Astrocyte (in vitro differentiated cells and primary cell): ENCODE results near the gene PCNX1. TPM values are rescaled to one million over a fixed set of nuclear protein-coding genes. Genes with fewer than 3 reads are reported as not detected.

Experiments used
- DNase-seq: peaks from one replicate; pipeline ENCODE4 v3.0.0-alpha.2; 2010; ENCODE audit warnings: low read depth
- FAIRE-seq: peaks from 2 replicates; lab custom pipeline; 2011; peaks lifted over from hg19 to GRCh38; lab: Jason Lieb, UNC
- H2AFZ ChIP-seq: 2 replicates; pipeline ENCODE4 v1.6.0; 2012; ENCODE audit warnings: low read depth, low read length, inconsistent platforms
- H3K27ac ChIP-seq: 2 replicates; pipeline ENCODE4 v1.5.1; 2011; ENCODE audit warnings: low read depth, low read length, inconsistent platforms
- H3K27me3 ChIP-seq: 2 replicates; pipeline ENCODE4 v1.6.0; 2011; ENCODE audit warnings: low read length, inconsistent platforms; ENCODE audit not compliant: insufficient read depth
- H3K36me3 ChIP-seq: 2 replicates; pipeline ENCODE4 v1.5.1; 2011; ENCODE audit warnings: low read length, inconsistent platforms; ENCODE audit not compliant: insufficient read depth
- H3K4me1 ChIP-seq: 2 replicates; pipeline ENCODE4 v1.5.1; 2011; ENCODE audit warnings: low read length, inconsistent platforms; ENCODE audit not compliant: insufficient read depth
- H3K4me2 ChIP-seq: 2 replicates; pipeline ENCODE4 v1.6.0; 2012; ENCODE audit warnings: low read length, inconsistent platforms
- H3K4me3 ChIP-seq: 2 replicates; pipeline ENCODE4 v1.5.1; 2011; ENCODE audit warnings: low read depth, mild to moderate bottlenecking, low read length, inconsistent platforms; ENCODE audit not compliant: insufficient read depth
- H3K79me2 ChIP-seq: 2 replicates; pipeline ENCODE4 v1.6.0; 2012; ENCODE audit warnings: mild to moderate bottlenecking, low read length, inconsistent platforms; ENCODE audit not compliant: insufficient read depth
- H3K9ac ChIP-seq: 2 replicates; pipeline ENCODE4 v1.6.0; 2012; ENCODE audit warnings: mild to moderate bottlenecking, low read length, inconsistent platforms
- H3K9me3 ChIP-seq: 2 replicates; pipeline ENCODE4 v1.5.1; 2012; ENCODE audit warnings: low read depth, mild to moderate bottlenecking, low read length, inconsistent platforms; ENCODE audit not compliant: insufficient read depth
- H4K20me1 ChIP-seq: 2 replicates; pipeline ENCODE4 v1.6.0; 2012; ENCODE audit warnings: low read length, inconsistent platforms; ENCODE audit not compliant: insufficient read depth
- H3K27ac Mint-ChIP-seq: one replicate; pipeline ENCODE4 v1.8.0; 2021; ENCODE audit warnings: mild to moderate bottlenecking, mixed read lengths; ENCODE audit not compliant: unreplicated experiment
- H3K27me3 Mint-ChIP-seq: one replicate; pipeline ENCODE4 v1.8.0; 2021; ENCODE audit warnings: low read depth, mixed read lengths; ENCODE audit not compliant: unreplicated experiment
- H3K36me3 Mint-ChIP-seq: one replicate; pipeline ENCODE4 v1.8.0; 2021; ENCODE audit warnings: low read depth, mixed read lengths; ENCODE audit not compliant: unreplicated experiment
- H3K4me1 Mint-ChIP-seq: one replicate; pipeline ENCODE4 v1.8.0; 2021; ENCODE audit warnings: low read depth, mixed read lengths; ENCODE audit not compliant: unreplicated experiment
- H3K4me3 Mint-ChIP-seq: one replicate; pipeline ENCODE4 v1.8.0; 2021; ENCODE audit warnings: mild to moderate bottlenecking, moderate library complexity, mixed read lengths; ENCODE audit not compliant: unreplicated experiment
- H3K9me3 Mint-ChIP-seq: one replicate; pipeline ENCODE4 v1.8.0; 2021; ENCODE audit warnings: mild to moderate bottlenecking, mixed read lengths; ENCODE audit not compliant: unreplicated experiment
- EZH2 ChIP-seq: IDR thresholded peaks from 2 replicates; pipeline ENCODE4 v1.6.1; 2012; ENCODE audit warnings: mild to moderate bottlenecking, low read length, inconsistent platforms; ENCODE audit not compliant: insufficient read depth
- total RNA-seq: library from RNA; stranded (reverse); gene quantifications from 2 replicates; pipeline ENCODE4 v1.2.1, GENCODE V29; 2021
- TF ChIP-seq, protein P1 (sequence below): IDR thresholded peaks from 2 replicates; pipeline ENCODE4 v1.5.1; 2011; ENCODE audit warnings: low read depth, mild to moderate bottlenecking, inconsistent platforms, low read length, moderate library complexity; ENCODE audit not compliant: insufficient read depth

The PCNX1 gene
- total RNA-seq, 1 donor from 2014 or later, result 91.3 TPM

DNA sequence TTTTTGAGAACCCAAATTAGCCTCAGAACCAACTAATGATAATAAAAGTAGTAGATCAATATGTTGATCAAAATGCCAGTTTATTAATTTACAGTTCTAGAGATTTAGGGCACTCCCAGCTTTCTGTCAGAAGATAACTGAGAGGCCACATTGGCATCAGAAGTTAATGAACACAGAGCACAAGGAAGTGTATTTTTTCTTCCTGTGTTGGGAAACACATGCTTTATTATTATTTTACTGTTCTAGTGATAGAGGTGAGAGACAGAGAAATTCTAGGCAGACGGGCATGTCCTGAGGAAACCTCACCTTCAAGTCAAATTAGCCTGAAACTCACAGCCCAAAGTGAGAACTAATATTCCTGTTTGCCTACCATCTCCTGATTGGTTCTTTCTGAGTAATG lies 213.7 kb downstream of the PCNX1 start:
- H3K4me1 ChIP-seq, result peaks cover 22% of the 10 kb centered on the region
- H3K36me3 Mint-ChIP-seq, result peaks cover 18% of the 10 kb centered on the region
- no peak for TF ChIP-seq EZH2
- TF ChIP-seq, protein P1, sequence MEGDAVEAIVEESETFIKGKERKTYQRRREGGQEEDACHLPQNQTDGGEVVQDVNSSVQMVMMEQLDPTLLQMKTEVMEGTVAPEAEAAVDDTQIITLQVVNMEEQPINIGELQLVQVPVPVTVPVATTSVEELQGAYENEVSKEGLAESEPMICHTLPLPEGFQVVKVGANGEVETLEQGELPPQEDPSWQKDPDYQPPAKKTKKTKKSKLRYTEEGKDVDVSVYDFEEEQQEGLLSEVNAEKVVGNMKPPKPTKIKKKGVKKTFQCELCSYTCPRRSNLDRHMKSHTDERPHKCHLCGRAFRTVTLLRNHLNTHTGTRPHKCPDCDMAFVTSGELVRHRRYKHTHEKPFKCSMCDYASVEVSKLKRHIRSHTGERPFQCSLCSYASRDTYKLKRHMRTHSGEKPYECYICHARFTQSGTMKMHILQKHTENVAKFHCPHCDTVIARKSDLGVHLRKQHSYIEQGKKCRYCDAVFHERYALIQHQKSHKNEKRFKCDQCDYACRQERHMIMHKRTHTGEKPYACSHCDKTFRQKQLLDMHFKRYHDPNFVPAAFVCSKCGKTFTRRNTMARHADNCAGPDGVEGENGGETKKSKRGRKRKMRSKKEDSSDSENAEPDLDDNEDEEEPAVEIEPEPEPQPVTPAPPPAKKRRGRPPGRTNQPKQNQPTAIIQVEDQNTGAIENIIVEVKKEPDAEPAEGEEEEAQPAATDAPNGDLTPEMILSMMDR, result no peak
- no peak overlapping the region for H3K4me2 ChIP-seq
- no peak overlapping the region for H3K4me3 ChIP-seq
- H3K9me3 ChIP-seq, result no peaks in the 10 kb centered on the region
- DNase-seq (no peak), FAIRE-seq (no peak)
- H3K79me2 ChIP-seq, result no peaks in the 10 kb centered on the region
- no peak overlapping the region for H3K4me3 Mint-ChIP-seq
- H3K27ac Mint-ChIP-seq, result no peak overlapping the region
- H2AFZ ChIP-seq, result no peak overlapping the region
- peaks cover 8% of the 10 kb centered on the region for H3K9me3 Mint-ChIP-seq
- no peak overlapping the region for H3K27ac ChIP-seq
- H3K27me3 ChIP-seq, result no peaks in the 10 kb centered on the region
- H4K20me1 ChIP-seq, result no peaks in the 10 kb centered on the region
- H3K27me3 Mint-ChIP-seq, result no peaks in the 10 kb centered on the region
- H3K9ac ChIP-seq, result no peak overlapping the region
- no peaks in the 10 kb centered on the region for H3K36me3 ChIP-seq
- peaks cover 25% of the 10 kb centered on the region for H3K4me1 Mint-ChIP-seq

DNA sequence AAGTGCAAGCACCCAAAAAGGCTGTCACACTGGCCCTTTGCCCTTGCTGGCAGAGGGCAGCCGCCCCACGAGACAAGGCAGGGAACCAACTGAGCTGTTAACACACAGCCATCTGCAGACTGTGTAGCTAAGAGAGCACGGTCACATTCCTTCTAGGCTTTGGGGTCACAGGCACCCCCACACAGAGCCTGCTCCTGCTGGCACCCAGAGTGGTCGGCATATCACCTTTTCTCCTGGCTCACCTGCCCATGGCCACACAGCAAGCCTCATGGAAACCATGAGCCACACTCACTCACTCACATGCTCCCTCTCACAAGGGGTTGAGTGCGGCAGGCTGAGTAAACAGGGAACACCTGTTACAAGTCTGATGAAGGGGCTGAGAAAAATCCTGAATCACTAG lies 214.5 kb downstream of the PCNX1 start:
- Mint-ChIP-seq H3K9me3 (peaks cover 8% of the 10 kb centered on the region), H3K27ac (no peak overlapping the region)
- no peak for FAIRE-seq

More for the DNA sequence above, 214.5 kb downstream of the PCNX1 start:
- no peaks in the 10 kb centered on the region for H3K9me3 ChIP-seq
- H2AFZ ChIP-seq, result no peak overlapping the region
- no peaks in the 10 kb centered on the region for H3K36me3 ChIP-seq
- peaks cover 19% of the 10 kb centered on the region for H3K36me3 Mint-ChIP-seq
- H3K27me3 ChIP-seq, result no peaks in the 10 kb centered on the region
- no peak for DNase-seq
- no peak overlapping the region for H3K4me3 ChIP-seq
- TF ChIP-seq, protein P1, result no peak
- TF ChIP-seq EZH2, result no peak
- no peak overlapping the region for H3K27ac ChIP-seq
- H3K4me3 Mint-ChIP-seq, result no peak overlapping the region
- peaks cover 22% of the 10 kb centered on the region for H3K4me1 Mint-ChIP-seq
- H3K4me2 ChIP-seq, result no peak overlapping the region
- H4K20me1 ChIP-seq, result no peaks in the 10 kb centered on the region
- no peaks in the 10 kb centered on the region for H3K27me3 Mint-ChIP-seq
- no peaks in the 10 kb centered on the region for H3K79me2 ChIP-seq
- peaks cover 22% of the 10 kb centered on the region for H3K4me1 ChIP-seq
- H3K9ac ChIP-seq, result no peak overlapping the region
